ENCODE results near the gene TOE1. TPM values are rescaled to one million over a fixed set of nuclear protein-coding genes. Genes with fewer than 3 reads are reported as not detected.

The TOE1 gene
- total RNA-seq, 1 donor from 2014 or later: 14.0 TPM

DNA sequence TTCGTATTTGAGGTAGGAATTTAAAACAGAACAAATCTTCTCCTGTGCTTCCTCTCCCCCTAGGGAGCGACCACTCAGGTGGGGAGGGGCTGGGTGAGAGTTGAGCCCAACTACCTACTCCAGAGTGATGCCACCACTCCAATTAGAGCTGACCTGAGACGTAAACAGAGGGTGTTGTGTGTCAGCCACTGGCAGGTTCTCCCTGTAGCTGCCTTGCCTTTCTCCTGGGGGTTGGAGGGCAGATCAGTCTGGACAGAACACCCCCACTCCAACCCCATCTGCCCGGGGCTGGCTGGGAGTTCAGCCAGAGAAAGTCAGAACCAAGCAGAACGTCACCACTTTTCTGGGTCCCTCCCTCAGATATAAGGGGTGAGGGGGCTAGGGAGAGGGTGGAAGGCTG, 11.3 kb upstream of the TOE1 start:
- TF ChIP-seq, protein P1, sequence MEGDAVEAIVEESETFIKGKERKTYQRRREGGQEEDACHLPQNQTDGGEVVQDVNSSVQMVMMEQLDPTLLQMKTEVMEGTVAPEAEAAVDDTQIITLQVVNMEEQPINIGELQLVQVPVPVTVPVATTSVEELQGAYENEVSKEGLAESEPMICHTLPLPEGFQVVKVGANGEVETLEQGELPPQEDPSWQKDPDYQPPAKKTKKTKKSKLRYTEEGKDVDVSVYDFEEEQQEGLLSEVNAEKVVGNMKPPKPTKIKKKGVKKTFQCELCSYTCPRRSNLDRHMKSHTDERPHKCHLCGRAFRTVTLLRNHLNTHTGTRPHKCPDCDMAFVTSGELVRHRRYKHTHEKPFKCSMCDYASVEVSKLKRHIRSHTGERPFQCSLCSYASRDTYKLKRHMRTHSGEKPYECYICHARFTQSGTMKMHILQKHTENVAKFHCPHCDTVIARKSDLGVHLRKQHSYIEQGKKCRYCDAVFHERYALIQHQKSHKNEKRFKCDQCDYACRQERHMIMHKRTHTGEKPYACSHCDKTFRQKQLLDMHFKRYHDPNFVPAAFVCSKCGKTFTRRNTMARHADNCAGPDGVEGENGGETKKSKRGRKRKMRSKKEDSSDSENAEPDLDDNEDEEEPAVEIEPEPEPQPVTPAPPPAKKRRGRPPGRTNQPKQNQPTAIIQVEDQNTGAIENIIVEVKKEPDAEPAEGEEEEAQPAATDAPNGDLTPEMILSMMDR (IDR thresholded peaks at IDR 0.05; ENCODE audit: unreplicated experiment): no peak
- no peak overlapping the region for H3K27ac Mint-ChIP-seq
- peaks cover 7% of the 10 kb centered on the region for H3K36me3 Mint-ChIP-seq
- H3K4me1 Mint-ChIP-seq: peaks cover 22% of the 10 kb centered on the region
- H3K9me3 Mint-ChIP-seq: no peaks in the 10 kb centered on the region
- H3K27me3 Mint-ChIP-seq (ENCODE audit: low read depth): no peaks in the 10 kb centered on the region
- no peak for DNase-seq (ENCODE audit: low spot score in 2 of 2, unreplicated experiment in 2 of 2)
- no peak overlapping the region for H3K4me3 Mint-ChIP-seq

- Mint-ChIP-seq H3K4me1 (peaks cover 22% of the 10 kb centered on the region), H3K27ac (no peak overlapping the region), H3K4me3 (no peak overlapping the region), H3K27me3 (ENCODE audit: low read depth) (no peaks in the 10 kb centered on the region), H3K9me3 (no peaks in the 10 kb centered on the region), H3K36me3 (peaks cover 7% of the 10 kb centered on the region)
- TF ChIP-seq, protein P1 (IDR thresholded peaks at IDR 0.05; ENCODE audit: unreplicated experiment): no peak
- no peak for DNase-seq (ENCODE audit: low spot score in 2 of 2, unreplicated experiment in 2 of 2)
These were observed 10.5 kb upstream of the TOE1 start for GRCh38 chr1:45329445-45329844.

- DNase-seq (ENCODE audit: low spot score in 2 of 2, unreplicated experiment in 2 of 2): no peak
- H3K27me3 Mint-ChIP-seq (ENCODE audit: low read depth): no peaks in the 10 kb centered on the region
- no peak overlapping the region for H3K4me3 Mint-ChIP-seq
- H3K36me3 Mint-ChIP-seq: peaks cover 7% of the 10 kb centered on the region
- H3K4me1 Mint-ChIP-seq: peaks cover 16% of the 10 kb centered on the region
- H3K9me3 Mint-ChIP-seq: no peaks in the 10 kb centered on the region
- no peak overlapping the region for H3K27ac Mint-ChIP-seq
- TF ChIP-seq, protein P1 (IDR thresholded peaks at IDR 0.05; ENCODE audit: unreplicated experiment): no peak
These were observed 8.3 kb upstream of the TOE1 start for GRCh38 chr1:45331436-45332345.

DNA sequence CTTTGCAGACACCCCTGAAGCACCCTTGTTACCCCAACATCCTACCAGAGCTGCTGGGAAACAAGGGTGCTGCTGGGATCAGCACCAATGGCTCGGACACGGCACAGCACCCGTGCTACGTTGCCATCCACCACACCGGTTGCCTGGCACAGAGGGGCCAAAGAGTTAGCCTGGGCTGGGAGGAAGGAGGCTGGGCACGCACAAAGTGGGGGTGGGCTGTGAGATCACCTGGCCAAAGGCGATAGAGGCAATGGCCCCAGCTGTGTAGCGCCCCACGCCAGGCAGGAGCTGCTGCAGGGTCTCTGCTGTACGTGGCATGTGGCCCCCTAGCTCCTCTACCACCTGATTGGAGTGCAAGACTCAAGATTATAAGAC, 7.6 kb upstream of the TOE1 start:
- Mint-ChIP-seq H3K27ac (no peak overlapping the region), H3K4me3 (no peak overlapping the region), H3K36me3 (peaks cover 7% of the 10 kb centered on the region), H3K27me3 (ENCODE audit: low read depth) (no peaks in the 10 kb centered on the region), H3K4me1 (peaks cover 16% of the 10 kb centered on the region), H3K9me3 (no peaks in the 10 kb centered on the region)
- DNase-seq (ENCODE audit: low spot score in 2 of 2, unreplicated experiment in 2 of 2): no peak
- TF ChIP-seq, protein P1 (IDR thresholded peaks at IDR 0.05; ENCODE audit: unreplicated experiment): no peak

- H3K4me1 Mint-ChIP-seq: peaks cover 9% of the 10 kb centered on the region
- no peaks in the 10 kb centered on the region for H3K27me3 Mint-ChIP-seq (ENCODE audit: low read depth)
- no peak overlapping the region for H3K27ac Mint-ChIP-seq
- no peak for DNase-seq (ENCODE audit: low spot score in 2 of 2, unreplicated experiment in 2 of 2)
- peaks cover 7% of the 10 kb centered on the region for H3K36me3 Mint-ChIP-seq
- TF ChIP-seq, protein P1 (IDR thresholded peaks at IDR 0.05; ENCODE audit: unreplicated experiment): no peak
- H3K4me3 Mint-ChIP-seq: no peak overlapping the region
- H3K9me3 Mint-ChIP-seq: no peaks in the 10 kb centered on the region
These were observed 5.4 kb upstream of the TOE1 start for GRCh38 chr1:45334308-45335245.
